KOPT-K1 (cell line): ENCODE measurements around the gene SEPTIN6.
A peak's percentile ranks its signal among the peaks of the same experiment; 100 is the strongest.
"Not testable (repeated sequence)": the region's sequence is repeated elsewhere in the genome, so short reads cannot be mapped to it uniquely, and the experiment has no call there.

ENCODE experiments used
- H3K27ac ChIP-seq: fragments of 200-600 bp; sonication (generic); 2 replicates; pipeline ENCODE4 v1.5.1; 2016; ENCODE audit warnings: antibody characterized with exemption, mild to moderate bottlenecking, low read depth, low read length; ENCODE audit not compliant: poor library complexity, severe bottlenecking
- H3K36me3 ChIP-seq: fragments of 200-600 bp; sonication (generic); 2 replicates; pipeline ENCODE4 v1.5.1; 2017; ENCODE audit warnings: antibody characterized with exemption, mild to moderate bottlenecking, low read length, moderate library complexity; ENCODE audit not compliant: insufficient read depth
- H3K9me3 ChIP-seq: fragments of 200-600 bp; sonication (generic); 2 replicates; pipeline ENCODE4 v1.5.1; 2017; ENCODE audit warnings: antibody characterized with exemption, low read length, mild to moderate bottlenecking; ENCODE audit not compliant: insufficient read depth, poor library complexity, severe bottlenecking

The SEPTIN6 gene

DNA sequence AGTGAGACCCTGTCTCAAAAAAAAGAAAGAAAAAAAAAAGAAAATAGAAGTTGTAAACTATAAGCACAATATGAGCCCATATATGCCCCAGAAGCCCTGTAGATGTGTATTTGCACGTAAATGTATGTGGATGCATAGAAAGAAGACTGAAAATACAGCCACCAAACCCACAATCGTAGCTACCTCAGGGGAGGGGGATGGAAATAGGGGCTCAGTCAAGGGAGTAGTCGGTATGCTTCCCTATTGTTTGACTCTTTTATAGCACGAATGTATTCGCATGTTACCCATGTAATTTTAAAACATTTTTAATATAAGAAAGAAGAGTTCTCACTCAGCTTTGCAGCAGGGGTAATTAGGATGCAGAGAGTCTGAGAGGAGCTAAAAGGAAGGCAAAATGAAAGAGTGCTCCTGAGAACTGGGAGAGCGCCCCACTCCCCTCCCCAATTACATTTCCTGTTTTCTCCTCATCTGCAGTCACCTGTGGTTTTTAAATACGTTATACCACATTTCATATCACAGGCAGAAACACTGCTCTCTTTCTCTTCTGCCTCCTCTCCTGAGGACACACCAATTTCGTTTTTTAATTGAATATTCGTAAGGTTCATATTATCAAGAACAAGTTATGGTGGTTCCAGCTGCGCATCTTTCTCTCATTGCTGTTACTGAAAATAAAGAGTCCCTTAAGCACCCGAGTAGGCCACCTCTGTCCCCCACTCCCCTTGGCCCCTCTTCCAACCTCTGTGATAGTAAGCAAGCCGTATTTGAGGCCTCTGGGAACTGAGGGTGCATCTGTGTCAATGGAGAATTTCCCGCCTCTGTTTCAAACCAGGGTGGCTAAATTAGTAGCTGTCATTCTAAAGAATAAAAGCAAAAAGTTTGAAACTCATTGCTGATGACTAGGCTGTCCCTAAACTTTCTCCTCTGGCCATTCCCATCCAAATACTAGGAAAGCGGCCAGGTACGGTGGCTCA lies 10.7 kb downstream of the SEPTIN6 start:
- H3K9me3 ChIP-seq = no peaks in the 10 kb centered on the region
- peak overlapping the region; percentile 99 for H3K27ac ChIP-seq
- peaks cover 11% of the 10 kb centered on the region for H3K36me3 ChIP-seq

DNA sequence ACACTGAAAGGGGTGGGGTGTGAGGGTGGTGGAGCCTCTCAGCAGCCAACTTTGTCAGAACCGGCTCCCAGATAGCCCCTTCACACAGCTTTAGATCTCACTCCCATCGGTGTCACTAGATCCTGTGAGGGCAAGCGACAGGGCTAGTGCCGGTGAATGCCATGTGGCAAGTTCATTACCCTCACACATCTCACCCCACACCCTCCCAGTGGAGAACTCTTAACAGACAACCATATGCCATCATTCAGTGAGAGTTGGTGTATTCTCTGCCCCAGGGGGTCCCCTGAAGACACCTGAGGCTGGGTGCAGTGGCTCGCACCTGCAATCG lies 15.3 kb downstream of the SEPTIN6 start:
- Histone ChIP-seq H3K27ac (peak overlapping the region; percentile 99), H3K9me3 (no peaks in the 10 kb centered on the region), H3K36me3 (peaks cover 40% of the 10 kb centered on the region)

DNA sequence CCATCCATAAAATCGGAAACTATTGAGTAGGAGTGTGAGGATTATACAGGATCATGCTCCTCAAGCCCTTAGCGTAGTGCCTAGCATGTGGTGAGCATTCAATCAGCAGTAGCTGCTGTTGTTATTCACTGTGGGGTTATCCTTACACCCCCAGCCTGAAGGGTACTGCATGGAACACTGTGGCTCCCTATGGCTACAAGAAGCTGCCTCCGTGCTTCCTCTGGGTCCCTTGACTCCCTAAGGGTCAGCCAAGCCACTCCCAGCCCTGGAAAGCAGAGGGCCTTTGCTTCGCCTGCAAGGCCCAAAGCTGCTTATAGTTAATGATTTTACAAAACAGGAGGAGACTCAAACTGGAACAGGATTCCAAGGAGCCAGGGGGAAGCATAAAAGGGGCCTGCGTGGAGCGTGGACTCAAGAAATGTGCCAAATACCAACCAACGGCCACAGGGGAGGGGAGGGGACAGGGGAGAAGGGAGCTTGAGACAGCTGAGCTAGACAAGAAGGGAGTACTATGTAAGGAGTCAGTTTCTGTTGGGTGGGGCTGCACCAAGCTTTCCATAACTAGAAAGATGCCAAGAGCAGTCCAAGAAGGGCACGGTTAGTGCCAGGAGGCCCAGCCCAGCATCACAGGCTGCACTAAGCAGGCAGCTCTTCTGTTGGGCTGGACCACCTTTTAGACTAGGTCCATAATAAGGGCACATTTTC lies 15.9 kb downstream of the SEPTIN6 start:
- Histone ChIP-seq H3K27ac (peak overlapping the region; percentile 99), H3K9me3 (no peaks in the 10 kb centered on the region), H3K36me3 (peaks cover 45% of the 10 kb centered on the region)

DNA sequence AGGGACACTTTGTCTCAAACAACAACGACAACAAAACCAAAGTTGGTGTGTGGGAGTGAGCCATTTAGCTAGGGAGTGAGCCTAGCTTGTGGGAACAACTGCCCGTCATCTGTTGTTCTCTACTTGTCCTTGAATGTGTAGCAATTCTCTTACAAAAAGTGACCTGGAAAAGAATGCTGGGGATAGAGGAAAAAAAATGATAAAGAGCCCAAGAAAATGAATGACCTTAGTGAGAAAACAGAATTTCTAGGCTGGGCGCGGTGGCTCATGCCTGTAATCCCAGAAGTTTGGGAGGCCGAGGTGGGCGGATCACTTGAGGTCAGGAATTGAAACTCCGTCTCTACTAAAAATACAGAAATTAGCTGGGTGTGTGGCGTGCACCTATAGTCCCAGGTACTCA lies 19.6 kb downstream of the SEPTIN6 start:
- Histone ChIP-seq H3K9me3 (no peaks in the 10 kb centered on the region), H3K27ac (peak overlapping the region; percentile 0), H3K36me3 (peaks cover 74% of the 10 kb centered on the region)

DNA sequence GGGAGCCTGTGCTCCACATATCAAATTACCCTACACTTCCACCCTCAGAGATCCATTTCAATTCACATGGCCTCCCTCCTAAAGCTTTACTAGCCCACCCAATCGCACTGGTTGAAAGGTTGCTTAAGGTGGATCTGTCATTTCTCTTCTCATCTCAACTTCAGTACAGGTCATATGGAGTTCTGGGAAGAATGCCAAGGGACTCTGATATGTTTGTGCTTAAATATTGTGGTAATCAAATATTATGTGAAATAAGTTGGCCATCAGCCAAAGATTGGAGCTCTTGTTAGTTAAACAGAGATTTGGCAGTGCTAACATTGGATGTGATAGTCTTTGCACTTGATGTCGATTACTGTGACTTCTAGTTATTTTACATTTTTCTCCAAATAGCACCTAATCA lies 20.5 kb downstream of the SEPTIN6 start:
- Histone ChIP-seq H3K36me3 (peaks cover 83% of the 10 kb centered on the region), H3K9me3 (no peaks in the 10 kb centered on the region), H3K27ac (peak overlapping the region; percentile 4)

- Histone ChIP-seq H3K36me3 (peaks cover 93% of the 10 kb centered on the region), H3K27ac (no peak overlapping the region), H3K9me3 (no peaks in the 10 kb centered on the region)
These were observed 23.4 kb downstream of the SEPTIN6 start for GRCh38 chrX:119669424-119670037.

GRCh38 chrX:119667111-119667878 lies 25.7 kb downstream of the SEPTIN6 start:
- Histone ChIP-seq H3K27ac (no peak overlapping the region), H3K36me3 (peaks cover 93% of the 10 kb centered on the region)

DNA sequence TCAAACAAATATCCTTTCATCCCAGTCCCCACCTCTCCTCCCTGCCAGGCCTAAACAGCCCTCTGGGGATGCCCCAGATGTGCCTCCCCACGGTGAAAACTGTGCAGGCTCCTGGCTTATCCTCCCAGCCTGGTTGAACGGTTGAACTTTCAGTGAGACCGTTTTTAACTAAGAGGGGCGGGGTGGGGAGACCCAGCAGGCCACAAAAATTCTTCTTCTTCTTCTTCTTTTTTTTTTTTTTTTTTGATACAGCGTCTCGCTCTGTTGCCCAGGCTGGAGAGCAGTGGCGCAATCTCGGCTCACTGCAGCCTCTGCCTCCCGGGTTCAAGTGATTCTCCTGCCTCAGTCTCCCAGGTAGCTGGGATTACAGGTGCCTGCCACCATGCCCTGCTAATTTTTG lies 28.1 kb downstream of the SEPTIN6 start:
- not testable (repeated sequence) for H3K27ac ChIP-seq
- peaks cover 95% of the 10 kb centered on the region for H3K36me3 ChIP-seq

More at GRCh38 chrX:119667111-119667878, 25.7 kb downstream of the SEPTIN6 start:
- H3K9me3 ChIP-seq = no peaks in the 10 kb centered on the region

DNA sequence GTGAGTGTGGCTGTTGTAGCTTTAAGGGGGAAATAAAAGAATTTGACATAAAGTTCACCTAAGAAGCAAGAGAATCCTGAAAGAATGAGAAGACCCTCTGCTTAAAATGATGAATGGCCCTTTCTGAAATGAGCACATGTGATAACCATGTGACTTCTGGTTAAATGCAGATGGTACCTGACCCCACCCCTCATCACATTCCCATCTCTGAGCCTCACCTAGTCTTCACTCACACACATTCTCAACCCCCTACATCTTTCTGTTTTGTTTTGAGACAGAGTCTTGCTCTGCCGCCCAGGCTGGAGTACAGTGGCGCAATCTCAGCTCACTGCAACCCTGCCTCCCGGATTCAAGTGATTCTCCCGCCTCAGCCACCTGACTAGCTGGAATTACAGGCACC lies 31.5 kb downstream of the SEPTIN6 start:
- no peaks in the 10 kb centered on the region for H3K9me3 ChIP-seq
- peaks cover 93% of the 10 kb centered on the region for H3K36me3 ChIP-seq
- H3K27ac ChIP-seq = no peak overlapping the region

More for the DNA sequence above, 28.1 kb downstream of the SEPTIN6 start:
- not testable (repeated sequence) for H3K9me3 ChIP-seq

GRCh38 chrX:119659522-119659921 lies 33.4 kb downstream of the SEPTIN6 start:
- Histone ChIP-seq H3K9me3 (no peaks in the 10 kb centered on the region), H3K27ac (no peak overlapping the region), H3K36me3 (peaks cover 97% of the 10 kb centered on the region)

GRCh38 chrX:119655125-119655524 lies 37.8 kb downstream of the SEPTIN6 start:
- H3K27ac ChIP-seq = no peak overlapping the region
- peaks cover 96% of the 10 kb centered on the region for H3K36me3 ChIP-seq
- no peaks in the 10 kb centered on the region for H3K9me3 ChIP-seq

DNA sequence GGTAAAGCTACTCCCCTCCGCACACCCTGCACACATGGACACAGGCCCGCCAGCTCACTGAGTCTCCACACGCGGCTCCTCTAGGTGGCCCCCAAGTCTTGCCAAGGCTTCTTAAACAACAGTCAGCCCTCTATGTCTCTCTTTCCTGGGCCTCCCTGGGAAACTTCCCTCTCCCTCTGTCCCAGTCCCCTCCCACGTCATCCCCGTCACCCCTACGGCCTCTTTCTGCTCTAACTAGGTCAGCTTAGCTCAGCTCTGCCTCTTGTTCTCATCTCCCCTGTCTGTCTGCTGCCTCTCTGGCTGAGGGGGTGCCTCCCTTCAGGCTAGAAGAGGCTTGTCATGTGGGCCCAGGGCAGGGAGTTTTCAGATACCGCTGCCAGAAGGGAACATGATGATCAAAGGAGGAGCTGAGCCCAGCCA lies 38.8 kb downstream of the SEPTIN6 start:
- Histone ChIP-seq H3K27ac (no peak overlapping the region), H3K9me3 (no peaks in the 10 kb centered on the region), H3K36me3 (peaks cover 95% of the 10 kb centered on the region)

DNA sequence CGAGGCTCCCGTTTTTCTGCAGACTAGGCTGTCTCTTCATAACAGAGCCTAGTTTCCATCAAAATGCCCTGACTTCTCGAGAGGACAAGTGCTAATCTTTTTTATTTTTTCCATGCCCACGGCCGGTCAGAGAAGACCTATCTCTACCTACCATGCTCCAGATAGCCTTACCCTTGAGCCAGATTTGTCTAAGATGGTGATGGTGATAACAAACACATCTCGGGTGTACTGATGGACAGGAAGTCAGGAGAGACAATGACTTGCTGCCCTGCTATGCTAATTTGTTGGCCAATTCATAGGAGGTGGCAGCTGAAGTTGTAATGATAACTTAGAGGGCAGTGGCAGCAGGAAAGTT lies 44.6 kb downstream of the SEPTIN6 start:
- Histone ChIP-seq H3K36me3 (peaks cover 92% of the 10 kb centered on the region), H3K27ac (no peak overlapping the region), H3K9me3 (no peaks in the 10 kb centered on the region)

GRCh38 chrX:119647552-119648420 lies 45.2 kb downstream of the SEPTIN6 start:
- H3K27ac ChIP-seq = no peak overlapping the region
- H3K36me3 ChIP-seq = peaks cover 92% of the 10 kb centered on the region

More at GRCh38 chrX:119647552-119648420, 45.2 kb downstream of the SEPTIN6 start:
- no peaks in the 10 kb centered on the region for H3K9me3 ChIP-seq
